ENCODE data around the gene COL6A5. TPM values are rescaled to one million over a fixed set of nuclear protein-coding genes. Genes with fewer than 3 reads are reported as not detected.

COL6A5 gene
- polyA plus RNA-seq, 1 of the 3 experiments (the other 2 are of a cell fraction): not detected

GRCh38 chr3:130392266-130392665 is 46.8 kb downstream of the COL6A5 start:
- H4K20me1 ChIP-seq (ENCODE audit: insufficient read depth): no peaks in the 10 kb centered on the region
- no peak overlapping the region for H3K4me2 ChIP-seq
- H3K36me3 ChIP-seq (replicated peaks in 1 of 2; ENCODE audit: control insufficient read depth in 1 of 2, insufficient read depth in 2 of 2, low read length in 1 of 2): no peaks in the 10 kb centered on the region
- no peak for DNase-seq
- H3K79me2 ChIP-seq (ENCODE audit: insufficient read depth): no peaks in the 10 kb centered on the region
- CTCF ChIA-PET: no interaction called here
- no peaks in the 10 kb centered on the region for H3K9me3 ChIP-seq
- no peak overlapping the region for H3K4me3 ChIP-seq (ENCODE audit: low read depth in 2 of 2, low read length in 1 of 2)
- 40% methylated on average over 2 of the region's 2 CpGs for WGBS (ENCODE audit: low lambda C conversion rate)
- H2AFZ ChIP-seq (ENCODE audit: low read depth): no peak overlapping the region
- TF ChIP-seq GATA2 (CRISPR knock-in tag; IDR thresholded peaks at IDR 0.05) (no peak), GABPA (IDR thresholded peaks at IDR 0.05; ENCODE audit: low read depth) (no peak)
- H3F3A ChIP-seq (replicated peaks; ENCODE audit: insufficient read depth): no peaks in the 10 kb centered on the region
- H3K27me3 ChIP-seq (ENCODE audit: insufficient read depth): no peaks in the 10 kb centered on the region
- H3K4me1 ChIP-seq (ENCODE audit: control insufficient read depth in 1 of 2, insufficient read depth in 2 of 2, low read depth in 1 of 2, low read length in 1 of 2): no peaks in the 10 kb centered on the region
- H3K27ac ChIP-seq (ENCODE audit: low read depth in 2 of 2, low read length in 1 of 2): no peak overlapping the region
- POLR2A ChIA-PET: no interaction called here
- H3K9ac ChIP-seq: no peak overlapping the region
- H3K9me2 ChIP-seq: no peaks in the 10 kb centered on the region

- no peaks in the 10 kb centered on the region for H3K27me3 ChIP-seq (ENCODE audit: insufficient read depth)
- ChIA-PET POLR2A (no interaction called here), CTCF (no interaction called here)
- no peaks in the 10 kb centered on the region for H3K79me2 ChIP-seq (ENCODE audit: insufficient read depth)
- no peaks in the 10 kb centered on the region for H3K4me1 ChIP-seq (ENCODE audit: control insufficient read depth in 1 of 2, insufficient read depth in 2 of 2, low read depth in 1 of 2, low read length in 1 of 2)
- H3K4me2 ChIP-seq: no peak overlapping the region
- no peaks in the 10 kb centered on the region for H4K20me1 ChIP-seq (ENCODE audit: insufficient read depth)
- no peak overlapping the region for H3K4me3 ChIP-seq (ENCODE audit: low read depth in 2 of 2, low read length in 1 of 2)
- H2AFZ ChIP-seq (ENCODE audit: low read depth): no peak overlapping the region
- TF ChIP-seq RCOR1 (IDR thresholded peaks at IDR 0.05; ENCODE audit: low read length) (no peak), MAX (IDR thresholded peaks at IDR 0.05; ENCODE audit: low read depth) (no peak), USF1 (IDR thresholded peaks at IDR 0.05; ENCODE audit: borderline replicate concordance, low read depth) (no peak), JUND (IDR thresholded peaks at IDR 0.05) (no peak), USF2 (IDR thresholded peaks at IDR 0.05; ENCODE audit: borderline replicate concordance, low read depth, low read length) (no peak), TEAD4 (IDR thresholded peaks at IDR 0.05; ENCODE audit: borderline replicate concordance, insufficient read depth) (no peak), RFX5 (IDR thresholded peaks at IDR 0.05; ENCODE audit: low read length) (no peak), SMC3 (IDR thresholded peaks at IDR 0.05; ENCODE audit: low read depth, low read length) (no peak), ELF1 (IDR thresholded peaks at IDR 0.05) (no peak), IRF3 (IDR thresholded peaks at IDR 0.05; ENCODE audit: low read depth, low read length) (no peak), RXRA (IDR thresholded peaks at IDR 0.05; ENCODE audit: borderline replicate concordance, low read depth) (no peak), GATA2 (CRISPR knock-in tag; IDR thresholded peaks at IDR 0.05) (no peak), NFIC (IDR thresholded peaks at IDR 0.05; ENCODE audit: borderline replicate concordance) (no peak), FOSL2 (IDR thresholded peaks at IDR 0.05; ENCODE audit: borderline replicate concordance, low read depth) (no peak), EP300 (IDR thresholded peaks at IDR 0.05; ENCODE audit: borderline replicate concordance in 1 of 2, low read depth in 1 of 2, low read length in 1 of 2) (no peak), TCF12 (IDR thresholded peaks at IDR 0.05) (no peak), RAD21 (IDR thresholded peaks at IDR 0.05; ENCODE audit: low read length) (no peak)
- H3K9ac ChIP-seq: no peak overlapping the region
- WGBS (ENCODE audit: low lambda C conversion rate): 0% methylated on average over 1 of the region's 3 CpGs
- no peaks in the 10 kb centered on the region for H3K9me3 ChIP-seq
- no peaks in the 10 kb centered on the region for H3K9me2 ChIP-seq
- H3K27ac ChIP-seq (ENCODE audit: low read depth in 2 of 2, low read length in 1 of 2): no peak overlapping the region
- no peaks in the 10 kb centered on the region for H3F3A ChIP-seq (replicated peaks; ENCODE audit: insufficient read depth)
- DNase-seq: no peak
- no peaks in the 10 kb centered on the region for H3K36me3 ChIP-seq (replicated peaks in 1 of 2; ENCODE audit: control insufficient read depth in 1 of 2, insufficient read depth in 2 of 2, low read length in 1 of 2)
Observed at GRCh38 chr3:130393594-130393993, 48.1 kb downstream of the COL6A5 start.

All from SK-N-SH (cell line).